Neural cell (in vitro differentiated cells): ENCODE results near the gene PHF21B. TPM values are rescaled to one million over a fixed set of nuclear protein-coding genes. Genes with fewer than 3 reads are reported as not detected.

Experiments
- H2AFZ ChIP-seq: fragments of 200-600, 300-800 bp; sonication (generic), shearing (Covaris generic); 2 replicates; pipeline ENCODE4 v1.6.0; 2014; ENCODE audit warnings: low read depth, mild to moderate bottlenecking, antibody characterized with exemption, low read length, moderate library complexity
- H3F3A ChIP-seq: fragments of 200-600 bp; shearing (Covaris generic); 2 replicates; pipeline ENCODE4 v1.6.1; 2016; ENCODE audit warnings: mild to moderate bottlenecking, moderate library complexity, mixed read lengths, antibody characterized with exemption, low read length; ENCODE audit not compliant: insufficient read depth, poor library complexity, severe bottlenecking
- H3K27ac ChIP-seq: fragments of 200-600, 300-800 bp; sonication (generic), shearing (Covaris generic); 2 replicates; pipeline ENCODE4 v1.5.1; 2014; ENCODE audit warnings: mild to moderate bottlenecking, low read length, moderate library complexity
- H3K27me3 ChIP-seq: fragments of 300-800, 200-600 bp; sonication (generic), shearing (Covaris generic); 2 replicates; pipeline ENCODE4 v1.6.0; 2014; ENCODE audit warnings: mild to moderate bottlenecking, low read depth, low read length, moderate library complexity; ENCODE audit not compliant: insufficient read depth
- H3K36me3 ChIP-seq: fragments of 300-800, 200-600 bp; sonication (generic), shearing (Covaris generic); 2 replicates; pipeline ENCODE4 v1.5.1; 2014; ENCODE audit warnings: mild to moderate bottlenecking, antibody characterized with exemption, low read length, moderate library complexity; ENCODE audit not compliant: insufficient read depth
- H3K4me2 ChIP-seq: fragments of 300-800, 200-600 bp; sonication (generic), shearing (Covaris generic); 2 replicates; pipeline ENCODE4 v1.6.0; 2014; ENCODE audit warnings: mild to moderate bottlenecking, low read length
- H3K4me3 ChIP-seq: fragments of 300-800, 200-600 bp; sonication (generic), shearing (Covaris generic); 2 replicates; pipeline ENCODE4 v1.5.1; 2014; ENCODE audit warnings: mild to moderate bottlenecking, low read length, moderate library complexity
- H3K79me2 ChIP-seq: fragments of 200-600 bp; shearing (Covaris generic); replicated peaks from 2 replicates; pipeline ENCODE4 v1.6.0; 2014; ENCODE audit warnings: mild to moderate bottlenecking, low read length, moderate library complexity; ENCODE audit not compliant: insufficient read depth
- H3K9ac ChIP-seq: fragments of 300-800, 200-600 bp; sonication (generic), shearing (Covaris generic); 2 replicates; pipeline ENCODE4 v1.6.1; 2016; ENCODE audit warnings: mild to moderate bottlenecking, low read length, mixed read lengths
- H3K9me2 ChIP-seq: fragments of 200-600 bp; shearing (Covaris generic); 2 replicates; pipeline ENCODE4 v1.6.1; 2016; ENCODE audit warnings: mild to moderate bottlenecking, low read length, mixed read lengths; ENCODE audit not compliant: insufficient read depth
- H3K9me3 ChIP-seq: fragments of 200-600, 300-800 bp; sonication (generic), shearing (Covaris generic); 2 replicates; pipeline ENCODE4 v1.6.1; 2016; ENCODE audit warnings: mild to moderate bottlenecking, mixed run types, low read length, moderate library complexity, mixed read lengths
- H4K20me1 ChIP-seq: fragments of 200-600 bp; shearing (Covaris generic); 2 replicates; pipeline ENCODE4 v1.6.1; 2016; ENCODE audit warnings: mild to moderate bottlenecking, mixed run types; ENCODE audit not compliant: insufficient read depth
- EP300 ChIP-seq: fragments of 450-650 bp; conservative IDR thresholded peaks from 2 replicates; pipeline ENCODE4 v1.6.1; 2014; ENCODE audit warnings: antibody characterized with exemption, mild to moderate bottlenecking, moderate library complexity; ENCODE audit not compliant: poor library complexity, severe bottlenecking
- EZH2 ChIP-seq: fragments of 200-600, 300-800 bp; shearing (Covaris generic), sonication (generic); IDR thresholded peaks from 2 replicates; pipeline ENCODE4 v1.6.1; 2014; ENCODE audit warnings: antibody characterized with exemption, low read length, borderline replicate concordance, mild to moderate bottlenecking; ENCODE audit not compliant: insufficient read depth, poor library complexity, severe bottlenecking
- MXI1 ChIP-seq: fragments of 450-650 bp; conservative IDR thresholded peaks from 2 replicates; pipeline ENCODE4 v1.6.1; 2014; ENCODE audit warnings: antibody characterized with exemption, mild to moderate bottlenecking; ENCODE audit not compliant: poor library complexity, severe bottlenecking
- POLR2AphosphoS5 ChIP-seq: IDR thresholded peaks from 2 replicates; pipeline ENCODE4 v1.6.1; 2012
- RAD21 ChIP-seq: fragments of 450-650 bp; conservative IDR thresholded peaks from 2 replicates; pipeline ENCODE4 v1.6.1; 2014; ENCODE audit warnings: antibody characterized with exemption, mild to moderate bottlenecking, moderate library complexity
- SMC3 ChIP-seq: fragments of 450-650 bp; conservative IDR thresholded peaks from 2 replicates; pipeline ENCODE4 v1.6.1; 2014; ENCODE audit warnings: antibody characterized with exemption, mild to moderate bottlenecking, moderate library complexity; ENCODE audit not compliant: poor library complexity
- TAF1 ChIP-seq: IDR thresholded peaks from 2 replicates; pipeline ENCODE4 v1.6.1; 2012; ENCODE audit warnings: low read depth
- polyA plus RNA-seq: library from polyadenylated mRNA; depleted of rRNA; stranded (reverse); fragments of >200 nt; gene quantifications from 2 replicates; pipeline ENCODE4 v1.2.3, GENCODE V29; 2014
- TF ChIP-seq, protein P1 (sequence below): IDR thresholded peaks from 2 replicates; pipeline ENCODE4 v1.6.1; 2012; ENCODE audit warnings: borderline replicate concordance
- TF ChIP-seq, protein P2 (sequence below): fragments of 450-650 bp; IDR thresholded peaks from 2 replicates; pipeline ENCODE4 v1.5.1; 2014; ENCODE audit warnings: antibody characterized with exemption, mild to moderate bottlenecking, moderate library complexity; ENCODE audit not compliant: poor library complexity, severe bottlenecking

Gene PHF21B
- polyA plus RNA-seq, 1 donor from 2014 or later = 49.5 TPM

DNA sequence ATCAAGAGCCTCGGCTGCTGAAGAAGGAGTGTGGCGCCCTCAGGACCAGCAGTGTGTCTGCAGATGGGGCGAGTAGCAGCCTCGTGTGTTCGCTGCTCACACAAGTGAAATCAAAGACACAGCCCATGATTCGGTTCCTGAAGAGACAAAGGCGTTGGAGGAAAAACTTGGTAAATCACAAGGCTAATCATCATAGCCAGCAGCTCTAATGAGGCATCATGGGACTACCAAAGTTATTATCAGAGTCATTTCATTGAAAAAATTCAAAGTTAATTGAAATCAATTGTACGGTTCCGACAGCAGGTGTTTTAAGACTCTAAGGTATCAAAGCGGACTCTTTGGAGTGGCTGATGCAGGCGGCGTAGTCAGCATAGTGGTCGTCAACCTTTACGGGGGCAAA lies 9.5 kb downstream of the PHF21B start:
- H3K9ac ChIP-seq = no peak overlapping the region
- H3K27me3 ChIP-seq = no peaks in the 10 kb centered on the region
- H3K79me2 ChIP-seq = peaks cover 98% of the 10 kb centered on the region
- H4K20me1 ChIP-seq = no peaks in the 10 kb centered on the region
- no peak overlapping the region for H3K4me2 ChIP-seq
- no peaks in the 10 kb centered on the region for H3K36me3 ChIP-seq
- TF ChIP-seq POLR2AphosphoS5 (no peak), TAF1 (no peak), RAD21 (no peak), EP300 (no peak), MXI1 (no peak), EZH2 (no peak), SMC3 (no peak)
- TF ChIP-seq, protein P1, sequence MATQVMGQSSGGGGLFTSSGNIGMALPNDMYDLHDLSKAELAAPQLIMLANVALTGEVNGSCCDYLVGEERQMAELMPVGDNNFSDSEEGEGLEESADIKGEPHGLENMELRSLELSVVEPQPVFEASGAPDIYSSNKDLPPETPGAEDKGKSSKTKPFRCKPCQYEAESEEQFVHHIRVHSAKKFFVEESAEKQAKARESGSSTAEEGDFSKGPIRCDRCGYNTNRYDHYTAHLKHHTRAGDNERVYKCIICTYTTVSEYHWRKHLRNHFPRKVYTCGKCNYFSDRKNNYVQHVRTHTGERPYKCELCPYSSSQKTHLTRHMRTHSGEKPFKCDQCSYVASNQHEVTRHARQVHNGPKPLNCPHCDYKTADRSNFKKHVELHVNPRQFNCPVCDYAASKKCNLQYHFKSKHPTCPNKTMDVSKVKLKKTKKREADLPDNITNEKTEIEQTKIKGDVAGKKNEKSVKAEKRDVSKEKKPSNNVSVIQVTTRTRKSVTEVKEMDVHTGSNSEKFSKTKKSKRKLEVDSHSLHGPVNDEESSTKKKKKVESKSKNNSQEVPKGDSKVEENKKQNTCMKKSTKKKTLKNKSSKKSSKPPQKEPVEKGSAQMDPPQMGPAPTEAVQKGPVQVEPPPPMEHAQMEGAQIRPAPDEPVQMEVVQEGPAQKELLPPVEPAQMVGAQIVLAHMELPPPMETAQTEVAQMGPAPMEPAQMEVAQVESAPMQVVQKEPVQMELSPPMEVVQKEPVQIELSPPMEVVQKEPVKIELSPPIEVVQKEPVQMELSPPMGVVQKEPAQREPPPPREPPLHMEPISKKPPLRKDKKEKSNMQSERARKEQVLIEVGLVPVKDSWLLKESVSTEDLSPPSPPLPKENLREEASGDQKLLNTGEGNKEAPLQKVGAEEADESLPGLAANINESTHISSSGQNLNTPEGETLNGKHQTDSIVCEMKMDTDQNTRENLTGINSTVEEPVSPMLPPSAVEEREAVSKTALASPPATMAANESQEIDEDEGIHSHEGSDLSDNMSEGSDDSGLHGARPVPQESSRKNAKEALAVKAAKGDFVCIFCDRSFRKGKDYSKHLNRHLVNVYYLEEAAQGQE = no peak
- TF ChIP-seq, protein P2, sequence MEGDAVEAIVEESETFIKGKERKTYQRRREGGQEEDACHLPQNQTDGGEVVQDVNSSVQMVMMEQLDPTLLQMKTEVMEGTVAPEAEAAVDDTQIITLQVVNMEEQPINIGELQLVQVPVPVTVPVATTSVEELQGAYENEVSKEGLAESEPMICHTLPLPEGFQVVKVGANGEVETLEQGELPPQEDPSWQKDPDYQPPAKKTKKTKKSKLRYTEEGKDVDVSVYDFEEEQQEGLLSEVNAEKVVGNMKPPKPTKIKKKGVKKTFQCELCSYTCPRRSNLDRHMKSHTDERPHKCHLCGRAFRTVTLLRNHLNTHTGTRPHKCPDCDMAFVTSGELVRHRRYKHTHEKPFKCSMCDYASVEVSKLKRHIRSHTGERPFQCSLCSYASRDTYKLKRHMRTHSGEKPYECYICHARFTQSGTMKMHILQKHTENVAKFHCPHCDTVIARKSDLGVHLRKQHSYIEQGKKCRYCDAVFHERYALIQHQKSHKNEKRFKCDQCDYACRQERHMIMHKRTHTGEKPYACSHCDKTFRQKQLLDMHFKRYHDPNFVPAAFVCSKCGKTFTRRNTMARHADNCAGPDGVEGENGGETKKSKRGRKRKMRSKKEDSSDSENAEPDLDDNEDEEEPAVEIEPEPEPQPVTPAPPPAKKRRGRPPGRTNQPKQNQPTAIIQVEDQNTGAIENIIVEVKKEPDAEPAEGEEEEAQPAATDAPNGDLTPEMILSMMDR = no peak
- H3K4me3 ChIP-seq = no peak overlapping the region
- H3K9me3 ChIP-seq = no peaks in the 10 kb centered on the region
- H3F3A ChIP-seq = peaks cover 2% of the 10 kb centered on the region
- H2AFZ ChIP-seq = no peak overlapping the region
- H3K27ac ChIP-seq = no peak overlapping the region
- no peaks in the 10 kb centered on the region for H3K9me2 ChIP-seq

DNA sequence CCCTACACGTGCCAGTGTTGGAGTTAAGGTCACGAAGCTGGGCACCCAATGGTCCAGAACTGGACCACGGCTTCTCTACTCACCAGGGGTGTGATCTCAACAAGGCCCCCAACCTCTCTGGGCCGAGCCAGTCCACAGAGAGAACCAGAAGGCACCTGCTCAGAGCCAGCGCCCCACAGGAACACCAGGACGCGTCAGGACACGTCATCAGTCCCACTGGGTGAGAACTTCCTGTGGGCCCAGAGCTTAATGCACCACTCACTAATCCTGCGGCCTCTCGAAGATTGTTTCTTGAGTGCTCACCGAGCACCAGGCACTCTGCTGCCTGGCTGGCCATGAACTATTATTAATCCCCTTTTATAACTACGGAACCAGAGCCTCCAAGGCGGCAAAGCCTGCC lies 10.1 kb downstream of the PHF21B start:
- no peak overlapping the region for H2AFZ ChIP-seq
- H3K27me3 ChIP-seq = no peaks in the 10 kb centered on the region
- no peaks in the 10 kb centered on the region for H4K20me1 ChIP-seq
- H3K9me2 ChIP-seq = no peaks in the 10 kb centered on the region
- no peak for TF ChIP-seq TAF1
- no peak for TF ChIP-seq SMC3
- TF ChIP-seq, protein P2 = no peak
- no peak for TF ChIP-seq POLR2AphosphoS5
- no peak for TF ChIP-seq MXI1
- TF ChIP-seq, protein P1 = no peak
- no peak for TF ChIP-seq EP300
- no peak for TF ChIP-seq EZH2
- TF ChIP-seq RAD21 = no peak
- H3K4me3 ChIP-seq = no peak overlapping the region
- H3K4me2 ChIP-seq = no peak overlapping the region
- no peak overlapping the region for H3K9ac ChIP-seq
- no peaks in the 10 kb centered on the region for H3F3A ChIP-seq
- H3K36me3 ChIP-seq = no peaks in the 10 kb centered on the region
- no peak overlapping the region for H3K27ac ChIP-seq
- H3K9me3 ChIP-seq = no peaks in the 10 kb centered on the region
- peaks cover 98% of the 10 kb centered on the region for H3K79me2 ChIP-seq
